MM.1S (cell line): Measurements from ENCODE around the gene MLANA.

Experiments
- DNase-seq: peaks from one replicate; pipeline ENCODE4 v3.0.0-alpha.2; 2015
- H2AFZ ChIP-seq: fragments of 300-600 bp; sonication (generic); 2 replicates; pipeline ENCODE4 v1.6.0; 2016; ENCODE audit warnings: antibody characterized with exemption, low read length
- H3F3A ChIP-seq: fragments of 300-600 bp; sonication (generic); 2 replicates; pipeline ENCODE4 v1.6.1; 2016; ENCODE audit warnings: mild to moderate bottlenecking, antibody characterized with exemption, low read length, moderate library complexity, mixed read lengths; ENCODE audit not compliant: insufficient read depth
- H3K27ac ChIP-seq: fragments of 300-600 bp; sonication (generic); 2 replicates; pipeline ENCODE4 v1.5.1; 2016; ENCODE audit warnings: mild to moderate bottlenecking, low read length
- H3K27me3 ChIP-seq: fragments of 300-600 bp; sonication (generic); replicated peaks from 2 replicates; pipeline ENCODE4 v1.6.0; 2016; ENCODE audit warnings: low read length; ENCODE audit not compliant: insufficient read depth
- H3K36me3 ChIP-seq: fragments of 300-600 bp; sonication (generic); replicated peaks from 2 replicates; pipeline ENCODE4 v1.6.1; 2016; ENCODE audit warnings: mild to moderate bottlenecking, low read length, mixed read lengths; ENCODE audit not compliant: insufficient read depth
- H3K4me1 ChIP-seq: fragments of 300-600 bp; sonication (generic); 2 replicates; pipeline ENCODE4 v1.6.1; 2016; ENCODE audit warnings: low read length, mixed read lengths
- H3K4me2 ChIP-seq: fragments of 300-600 bp; sonication (generic); 2 replicates; pipeline ENCODE4 v1.6.0; 2016; ENCODE audit warnings: low read depth, low read length
- H3K4me3 ChIP-seq: fragments of 300-600 bp; sonication (generic); 2 replicates; pipeline ENCODE4 v1.5.1; 2016; ENCODE audit warnings: low read length, mixed read lengths
- H3K79me2 ChIP-seq: fragments of 300-600 bp; sonication (generic); 2 replicates; pipeline ENCODE4 v1.6.1; 2016; ENCODE audit warnings: mixed run types, low read length, mixed read lengths
- H3K9ac ChIP-seq: fragments of 300-600 bp; sonication (generic); 2 replicates; pipeline ENCODE4 v1.6.1; 2016; ENCODE audit warnings: low read length, mixed read lengths
- H3K9me2 ChIP-seq: fragments of 300-600 bp; sonication (generic); replicated peaks from 2 replicates; pipeline ENCODE4 v1.6.1; 2016; ENCODE audit warnings: mild to moderate bottlenecking, low read length, mixed read lengths; ENCODE audit not compliant: insufficient read depth
- H3K9me3 ChIP-seq: fragments of 300-600 bp; sonication (generic); replicated peaks from 2 replicates; pipeline ENCODE4 v1.6.1; 2016; ENCODE audit warnings: mild to moderate bottlenecking, low read length, mixed read lengths; ENCODE audit not compliant: insufficient read depth
- H4K20me1 ChIP-seq: fragments of 300-600 bp; sonication (generic); 2 replicates; pipeline ENCODE4 v1.6.1; 2016; ENCODE audit warnings: mild to moderate bottlenecking, low read length, moderate library complexity, mixed read lengths; ENCODE audit not compliant: insufficient read depth
- EZH2 ChIP-seq: fragments of 300-600 bp; sonication (generic); optimal IDR thresholded peaks from 2 replicates; pipeline ENCODE3; 2017; ENCODE audit warnings: low read depth, mild to moderate bottlenecking, antibody characterized with exemption, low read length, mixed read lengths
- EZH2phosphoT487 ChIP-seq: fragments of 300-600 bp; sonication (generic); IDR thresholded peaks from 2 replicates; pipeline ENCODE4 v1.6.1; 2018; ENCODE audit warnings: antibody characterized with exemption, low read length
- TF ChIP-seq, protein P1 (sequence below): fragments of 300-600 bp; sonication (generic); IDR thresholded peaks from 2 replicates; pipeline ENCODE4 v1.5.1; 2016; ENCODE audit warnings: antibody characterized with exemption, low read length, mixed read lengths

Gene MLANA

DNA sequence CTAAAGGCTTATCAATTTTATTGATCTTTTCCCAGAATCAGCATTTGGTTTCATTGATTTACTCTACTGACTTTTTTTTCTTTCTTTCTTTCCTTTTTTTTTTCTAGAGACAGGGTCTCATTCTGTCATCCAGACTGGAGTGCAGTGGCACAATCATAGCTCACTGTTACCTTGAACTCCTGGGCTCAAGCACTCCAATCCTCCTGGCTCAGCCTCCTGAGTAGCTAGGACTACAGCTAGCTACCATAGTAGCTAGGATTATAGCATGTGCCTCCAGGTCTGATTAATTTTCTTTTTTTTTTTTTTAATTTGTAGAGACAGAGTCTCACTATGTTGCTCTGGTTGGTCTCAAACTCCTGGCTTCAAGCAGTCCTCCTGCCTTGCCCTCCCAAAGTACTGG is 11.7 kb downstream of the MLANA start:
- Histone ChIP-seq H3K9me3 (no peaks in the 10 kb centered on the region), H3K4me3 (no peak overlapping the region), H3K79me2 (no peaks in the 10 kb centered on the region), H3K27me3 (no peaks in the 10 kb centered on the region), H3K4me2 (no peak overlapping the region), H3K9ac (no peak overlapping the region), H4K20me1 (no peaks in the 10 kb centered on the region), H3K9me2 (no peaks in the 10 kb centered on the region), H3F3A (no peaks in the 10 kb centered on the region), H2AFZ (no peak overlapping the region), H3K27ac (no peak overlapping the region), H3K36me3 (no peaks in the 10 kb centered on the region), H3K4me1 (no peaks in the 10 kb centered on the region)
- TF ChIP-seq EZH2phosphoT487, result no peak
- no peak for TF ChIP-seq EZH2
- TF ChIP-seq, protein P1, sequence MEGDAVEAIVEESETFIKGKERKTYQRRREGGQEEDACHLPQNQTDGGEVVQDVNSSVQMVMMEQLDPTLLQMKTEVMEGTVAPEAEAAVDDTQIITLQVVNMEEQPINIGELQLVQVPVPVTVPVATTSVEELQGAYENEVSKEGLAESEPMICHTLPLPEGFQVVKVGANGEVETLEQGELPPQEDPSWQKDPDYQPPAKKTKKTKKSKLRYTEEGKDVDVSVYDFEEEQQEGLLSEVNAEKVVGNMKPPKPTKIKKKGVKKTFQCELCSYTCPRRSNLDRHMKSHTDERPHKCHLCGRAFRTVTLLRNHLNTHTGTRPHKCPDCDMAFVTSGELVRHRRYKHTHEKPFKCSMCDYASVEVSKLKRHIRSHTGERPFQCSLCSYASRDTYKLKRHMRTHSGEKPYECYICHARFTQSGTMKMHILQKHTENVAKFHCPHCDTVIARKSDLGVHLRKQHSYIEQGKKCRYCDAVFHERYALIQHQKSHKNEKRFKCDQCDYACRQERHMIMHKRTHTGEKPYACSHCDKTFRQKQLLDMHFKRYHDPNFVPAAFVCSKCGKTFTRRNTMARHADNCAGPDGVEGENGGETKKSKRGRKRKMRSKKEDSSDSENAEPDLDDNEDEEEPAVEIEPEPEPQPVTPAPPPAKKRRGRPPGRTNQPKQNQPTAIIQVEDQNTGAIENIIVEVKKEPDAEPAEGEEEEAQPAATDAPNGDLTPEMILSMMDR, result no peak
- no peak for DNase-seq

DNA sequence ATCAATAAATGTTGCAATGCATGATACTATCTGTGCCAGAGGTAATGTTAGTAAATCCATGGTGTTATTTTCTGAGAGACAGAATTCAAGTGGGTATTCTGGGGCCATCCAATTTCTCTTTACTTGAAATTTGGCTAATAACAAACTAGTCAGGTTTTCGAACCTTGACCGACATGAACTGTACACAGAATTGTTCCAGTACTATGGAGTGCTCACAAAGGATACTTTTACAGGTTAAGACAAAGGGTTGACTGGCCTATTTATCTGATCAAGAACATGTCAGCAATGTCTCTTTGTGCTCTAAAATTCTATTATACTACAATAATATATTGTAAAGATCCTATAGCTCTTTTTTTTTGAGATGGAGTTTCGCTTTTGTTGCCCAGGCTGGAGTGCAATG is 18.2 kb downstream of the MLANA start:
- Histone ChIP-seq H2AFZ (no peak overlapping the region), H3K9me2 (no peaks in the 10 kb centered on the region), H3K27me3 (no peaks in the 10 kb centered on the region), H3K4me2 (no peak overlapping the region), H3K79me2 (no peaks in the 10 kb centered on the region), H3K27ac (no peak overlapping the region), H3K36me3 (no peaks in the 10 kb centered on the region), H3K9ac (no peak overlapping the region), H3K9me3 (no peaks in the 10 kb centered on the region), H3K4me1 (no peaks in the 10 kb centered on the region), H3K4me3 (no peak overlapping the region), H4K20me1 (no peaks in the 10 kb centered on the region), H3F3A (no peaks in the 10 kb centered on the region)
- DNase-seq, result no peak
- TF ChIP-seq EZH2 (no peak), EZH2phosphoT487 (no peak)
- TF ChIP-seq, protein P1, result no peak

GRCh38 chr9:5909976-5910375 is 19.3 kb downstream of the MLANA start:
- H2AFZ ChIP-seq, result no peak overlapping the region
- no peak overlapping the region for H3K9ac ChIP-seq
- no peak overlapping the region for H3K27ac ChIP-seq
- no peak overlapping the region for H3K4me3 ChIP-seq
- no peaks in the 10 kb centered on the region for H3K4me1 ChIP-seq
- H3K9me3 ChIP-seq, result no peaks in the 10 kb centered on the region
- no peak for DNase-seq
- TF ChIP-seq EZH2phosphoT487, result no peak
- TF ChIP-seq, protein P1, result no peak
- TF ChIP-seq EZH2, result no peak
- no peaks in the 10 kb centered on the region for H3K27me3 ChIP-seq
- H3K4me2 ChIP-seq, result no peak overlapping the region
- no peaks in the 10 kb centered on the region for H3F3A ChIP-seq
- no peaks in the 10 kb centered on the region for H3K36me3 ChIP-seq
- H4K20me1 ChIP-seq, result no peaks in the 10 kb centered on the region
- H3K79me2 ChIP-seq, result no peaks in the 10 kb centered on the region
- no peaks in the 10 kb centered on the region for H3K9me2 ChIP-seq
